Measurements from ENCODE around the gene LYPD5.
A peak's percentile ranks its signal among the peaks of the same experiment; 100 is the strongest.
"Not testable (repeated sequence)": the region's sequence is repeated elsewhere in the genome, so short reads cannot be mapped to it uniquely, and the experiment has no call there.

LYPD5 gene, protein sequence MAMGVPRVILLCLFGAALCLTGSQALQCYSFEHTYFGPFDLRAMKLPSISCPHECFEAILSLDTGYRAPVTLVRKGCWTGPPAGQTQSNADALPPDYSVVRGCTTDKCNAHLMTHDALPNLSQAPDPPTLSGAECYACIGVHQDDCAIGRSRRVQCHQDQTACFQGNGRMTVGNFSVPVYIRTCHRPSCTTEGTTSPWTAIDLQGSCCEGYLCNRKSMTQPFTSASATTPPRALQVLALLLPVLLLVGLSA

DNA sequence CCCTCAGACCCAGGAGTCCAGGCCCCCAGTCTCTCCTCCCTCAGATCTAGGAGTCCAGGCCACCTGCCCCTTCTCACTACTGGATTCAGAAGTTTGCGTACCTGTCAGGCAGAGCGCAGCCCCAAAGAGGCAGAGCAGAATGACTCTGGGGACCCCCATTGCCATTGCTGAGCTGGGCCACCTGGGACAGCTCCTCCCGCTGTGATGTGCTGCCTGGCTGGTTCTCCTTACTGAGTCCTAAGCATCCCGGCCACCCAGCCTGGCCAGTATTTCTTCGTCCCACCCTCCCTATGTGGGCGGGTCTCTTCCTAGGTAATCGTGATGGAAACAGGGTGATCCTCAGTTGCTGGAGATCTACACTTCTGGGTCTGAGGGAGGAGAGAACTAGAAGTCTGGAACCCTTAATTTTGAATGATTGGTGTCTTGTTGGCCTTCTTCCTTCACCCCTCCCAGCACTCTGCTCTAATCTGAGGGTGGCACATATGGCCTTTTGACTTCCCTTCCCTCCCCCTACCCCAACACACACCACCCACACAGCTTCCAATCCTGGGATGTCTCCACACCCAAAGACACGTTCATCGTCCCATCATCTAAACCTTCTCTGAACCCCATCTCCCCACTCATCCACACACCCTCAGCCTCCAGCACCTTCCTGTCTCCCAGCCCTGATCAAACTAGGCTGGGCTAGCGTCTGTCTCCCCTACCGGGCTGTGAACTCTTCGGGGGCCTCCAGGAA is at the start of gene LYPD5:
Gene LYPD5, minus strand, starts transcription at position 232 of the 736 bp plus-strand sequence. Its CDS starts 67 bp downstream, at position 165.
- no peak for DNase-seq (ENCODE audit: low spot score)

DNA sequence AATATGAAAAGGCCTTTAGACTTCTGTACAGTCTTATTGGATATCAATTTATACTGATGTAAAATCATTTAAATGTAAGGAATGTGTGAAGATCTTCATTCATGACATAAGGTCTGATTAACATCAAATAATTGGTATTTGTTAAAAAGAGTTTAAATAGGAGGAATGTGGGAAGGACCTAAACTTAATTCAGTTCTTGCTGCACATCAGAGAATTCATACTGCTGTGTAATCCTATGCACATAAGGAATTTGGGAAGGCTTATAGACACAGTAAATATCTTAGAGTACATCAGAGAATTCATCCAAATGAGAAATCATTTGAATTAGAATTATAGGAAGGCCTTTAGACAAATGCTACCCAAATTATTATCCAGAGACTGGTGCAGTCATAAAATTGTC is 46.6 kb upstream of the LYPD5 start:
- DNase-seq (ENCODE audit: low spot score), result no peak

DNA sequence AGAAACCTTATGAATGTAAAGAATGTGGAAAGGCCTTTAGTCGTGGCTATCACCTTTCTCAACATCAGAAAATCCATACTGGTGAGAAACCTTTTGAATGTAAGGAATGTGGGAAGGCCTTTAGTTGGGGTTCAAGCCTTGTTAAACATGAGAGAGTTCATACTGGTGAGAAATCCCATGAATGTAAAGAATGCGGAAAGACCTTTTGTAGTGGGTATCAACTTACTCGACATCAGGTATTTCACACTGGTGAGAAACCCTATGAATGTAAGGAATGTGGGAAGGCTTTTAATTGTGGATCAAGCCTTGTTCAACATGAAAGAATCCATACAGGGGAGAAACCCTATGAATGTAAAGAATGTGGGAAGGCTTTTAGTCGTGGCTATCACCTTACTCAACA is 45.6 kb upstream of the LYPD5 start:
- DNase-seq (ENCODE audit: low spot score), result no peak

DNA sequence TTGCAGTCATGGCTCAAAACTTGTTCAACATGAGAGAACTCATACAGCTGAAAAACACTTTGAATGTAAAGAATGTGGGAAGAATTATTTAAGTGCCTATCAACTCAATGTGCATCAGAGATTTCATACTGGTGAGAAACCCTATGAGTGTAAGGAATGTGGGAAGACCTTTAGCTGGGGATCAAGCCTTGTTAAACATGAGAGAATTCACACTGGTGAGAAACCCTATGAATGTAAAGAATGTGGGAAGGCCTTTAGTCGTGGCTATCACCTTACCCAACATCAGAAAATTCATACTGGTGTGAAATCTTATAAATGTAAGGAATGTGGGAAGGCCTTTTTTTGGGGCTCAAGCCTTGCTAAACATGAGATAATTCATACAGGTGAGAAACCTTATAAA is 45.0 kb upstream of the LYPD5 start:
- DNase-seq (ENCODE audit: low spot score), result no peak

DNA sequence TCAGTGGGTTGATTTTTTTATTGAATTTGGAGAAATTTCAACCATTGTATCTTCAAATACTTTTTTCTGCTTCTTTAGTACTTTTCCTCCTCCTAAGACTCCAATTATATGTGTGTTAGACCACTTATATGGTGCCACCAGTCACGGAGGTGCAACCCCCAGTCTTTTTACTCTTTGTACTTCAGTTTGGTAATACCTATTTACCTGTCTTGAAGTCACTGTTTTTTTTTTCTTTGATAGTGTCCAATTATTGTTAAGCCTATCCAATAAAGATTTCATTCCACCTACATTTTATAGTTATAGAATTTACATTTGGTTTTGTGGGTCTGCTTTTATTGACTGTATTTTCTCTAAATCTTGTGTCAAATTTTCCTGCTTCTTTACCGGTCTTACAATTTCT is 39.8 kb upstream of the LYPD5 start:
- peak; percentile 10 for DNase-seq (ENCODE audit: low spot score)

DNA sequence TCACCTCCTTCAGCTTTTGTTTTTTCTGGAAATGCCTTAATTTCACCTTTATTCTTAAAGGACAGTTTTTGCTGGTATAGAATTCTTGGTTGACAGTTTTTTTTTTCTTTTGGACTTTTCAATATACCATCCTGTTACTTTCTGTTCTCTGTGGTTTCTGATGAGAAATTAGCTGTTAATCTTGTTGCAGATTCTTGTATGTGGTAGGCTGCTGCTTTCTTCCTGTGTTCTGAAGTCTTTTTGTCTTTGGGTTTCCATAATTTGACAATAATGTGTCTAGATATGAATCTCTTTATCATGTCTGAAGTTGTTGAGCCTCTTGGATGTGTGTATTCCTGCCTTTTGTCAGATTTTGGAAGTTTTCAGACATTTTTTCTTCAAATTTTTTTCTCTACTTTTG is 36.9 kb upstream of the LYPD5 start:
- DNase-seq (ENCODE audit: low spot score), result no peak

DNA sequence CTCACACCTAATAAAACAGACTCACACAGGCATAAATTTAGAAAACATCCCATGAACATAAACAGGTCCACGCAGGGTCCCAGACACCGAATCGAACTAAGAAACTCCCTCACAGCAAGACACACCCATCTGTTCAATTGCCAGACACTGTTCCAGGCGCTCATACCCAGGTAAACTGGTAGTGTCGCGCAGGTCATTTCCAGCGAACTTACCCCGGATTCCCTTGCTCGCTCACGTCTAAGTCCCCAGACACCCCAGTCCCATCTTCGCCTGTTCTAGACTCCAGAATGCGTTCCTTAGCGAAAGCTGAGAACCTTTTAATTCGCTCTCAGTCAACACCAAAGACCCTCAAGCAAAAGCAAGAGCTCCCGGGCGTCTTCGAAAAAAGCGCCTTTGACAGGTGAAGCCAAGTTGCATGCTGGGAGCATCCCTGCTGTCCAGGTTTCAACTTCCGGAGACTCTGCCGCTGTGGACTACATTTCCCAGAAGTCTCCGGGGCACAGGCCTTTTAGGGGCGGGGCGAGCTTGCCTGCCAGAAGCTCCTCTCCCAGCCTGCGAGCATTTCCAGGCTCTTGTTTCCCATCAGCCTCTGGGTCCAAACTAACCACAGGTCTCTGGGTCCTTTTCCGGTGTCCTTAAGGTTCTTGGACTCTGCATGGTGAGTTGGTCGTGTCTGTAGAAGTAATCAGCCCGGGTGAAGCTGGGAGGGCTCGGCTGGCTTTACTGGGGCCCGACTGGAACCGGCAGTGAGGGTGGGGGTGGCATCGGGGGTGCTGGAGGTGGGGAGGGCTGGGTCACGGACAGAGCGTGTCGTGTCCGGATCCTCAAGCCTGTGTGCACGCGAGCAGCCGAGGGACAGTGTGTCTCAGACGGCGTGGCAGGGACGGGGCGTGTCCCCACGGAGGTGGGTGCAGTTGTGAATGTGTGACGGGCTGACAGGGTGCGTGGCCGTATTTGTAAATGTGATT is 24.8 kb upstream of the LYPD5 start, which contains the start of gene ZNF283:
Gene ZNF283, plus strand, starts transcription at position 535 of the 968 bp plus-strand sequence. CDS start 6,184 bp downstream, outside the sequence.
- DNase-seq (ENCODE audit: low spot score), result peak; percentile 94

DNA sequence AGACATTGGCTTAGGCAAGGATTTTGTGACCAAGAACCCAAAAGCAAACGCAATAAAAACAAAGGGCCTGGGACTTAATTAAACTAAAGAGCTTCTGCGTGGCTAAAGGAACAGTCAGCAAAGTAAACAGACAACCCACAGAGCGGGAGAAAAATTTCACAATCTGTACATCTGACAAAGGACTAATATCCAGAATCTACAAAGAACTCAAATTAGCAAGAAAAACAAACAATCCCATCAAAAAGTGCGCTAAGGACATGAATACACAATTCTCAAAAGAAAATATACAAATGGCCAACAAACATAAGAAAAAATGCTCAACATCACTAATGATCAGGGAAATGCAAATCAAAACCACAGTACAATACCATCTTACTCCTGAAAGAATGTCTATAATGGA is 22.3 kb upstream of the LYPD5 start:
- not testable (repeated sequence) for DNase-seq (ENCODE audit: low spot score)

DNA sequence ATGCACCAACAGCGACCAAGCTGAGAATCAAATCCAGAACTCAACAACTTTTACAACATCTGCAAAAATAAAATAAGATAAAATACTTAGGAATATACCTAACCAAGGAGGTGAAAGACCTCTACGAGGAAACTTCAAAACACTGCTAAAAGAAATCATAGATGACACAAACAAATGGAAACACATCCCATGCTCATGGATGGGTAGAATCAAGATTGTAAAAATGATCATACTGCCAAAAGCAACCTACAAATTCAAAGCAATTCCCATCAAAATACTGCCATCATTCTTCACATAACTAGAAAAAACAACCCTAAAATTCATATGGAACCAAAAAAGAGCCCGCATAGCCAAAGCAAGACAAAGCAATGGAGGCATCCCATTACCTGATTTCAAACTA is 21.6 kb upstream of the LYPD5 start:
- DNase-seq (ENCODE audit: low spot score), result not testable (repeated sequence)

DNA sequence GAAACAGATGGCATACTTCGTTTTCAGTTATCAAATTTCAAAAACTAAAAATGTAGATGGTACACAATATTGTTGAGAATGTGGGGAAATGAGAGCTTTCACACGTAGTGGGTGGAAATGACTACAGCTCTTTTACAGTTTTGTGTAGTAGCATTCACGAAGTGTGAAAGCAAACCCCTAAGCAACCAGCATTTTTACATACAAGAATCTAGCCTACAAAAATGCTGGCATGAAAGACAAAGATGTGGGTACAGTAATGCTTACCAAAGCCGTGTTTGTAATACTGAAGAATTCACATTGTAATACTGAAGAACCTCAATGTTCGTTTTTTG is 18.6 kb upstream of the LYPD5 start:
- no peak for DNase-seq (ENCODE audit: low spot score)

DNA sequence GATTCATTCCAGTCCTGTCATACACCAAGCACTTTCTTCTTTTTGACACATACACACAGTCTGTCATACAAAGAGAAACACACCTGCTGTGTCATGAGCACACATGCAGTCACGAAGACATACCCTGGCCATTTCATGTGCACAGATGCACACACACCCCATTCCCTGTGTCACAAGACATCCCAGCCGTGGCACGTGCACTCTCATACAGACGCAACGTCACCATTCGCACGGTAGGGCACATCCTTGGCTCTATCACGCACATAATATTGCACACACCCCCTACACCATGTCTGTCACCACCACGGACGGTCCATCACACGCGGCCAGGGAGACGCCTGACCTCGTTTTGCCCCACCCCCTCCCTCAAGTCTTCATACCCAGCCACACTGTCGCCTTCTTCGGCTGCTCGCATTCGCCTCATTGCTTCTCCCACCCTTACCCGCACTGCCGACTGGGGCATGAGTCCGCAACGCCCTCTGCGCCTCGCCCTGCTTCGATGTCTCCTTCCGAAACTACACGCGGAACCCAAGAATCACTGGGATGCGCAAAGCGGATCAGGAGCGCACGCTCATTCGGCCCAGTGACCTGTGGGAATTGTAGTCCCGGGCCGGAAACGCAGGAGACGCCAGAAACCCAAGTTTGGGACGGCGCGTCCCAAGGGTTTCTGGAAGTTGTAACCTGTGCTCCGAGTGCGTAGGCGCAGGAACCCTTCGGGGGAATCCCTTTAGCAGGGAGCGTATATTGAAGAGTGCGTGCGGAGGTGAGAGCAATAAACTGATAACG is 18.0 kb upstream of the LYPD5 start:
- DNase-seq (ENCODE audit: low spot score), result no peak

DNA sequence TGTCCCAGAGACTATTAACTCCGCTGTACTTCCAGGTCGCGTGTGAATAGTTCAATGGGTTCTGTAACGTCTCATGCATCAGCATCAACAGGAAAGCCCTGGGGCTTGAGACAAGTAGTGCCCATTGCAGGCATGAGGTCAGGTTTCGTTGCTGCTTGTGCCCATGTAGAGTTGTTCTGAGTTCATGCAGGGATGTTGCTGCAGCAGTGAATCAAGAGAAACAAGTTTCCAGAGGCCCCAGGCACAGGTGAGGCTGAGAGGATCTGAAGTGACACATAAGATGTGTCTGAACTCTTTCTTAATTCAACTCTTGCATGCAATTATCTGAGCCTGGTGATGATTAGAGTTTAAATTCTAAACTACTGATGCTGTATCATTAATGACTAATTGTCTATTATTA is 16.3 kb upstream of the LYPD5 start:
- no peak for DNase-seq (ENCODE audit: low spot score)

DNA sequence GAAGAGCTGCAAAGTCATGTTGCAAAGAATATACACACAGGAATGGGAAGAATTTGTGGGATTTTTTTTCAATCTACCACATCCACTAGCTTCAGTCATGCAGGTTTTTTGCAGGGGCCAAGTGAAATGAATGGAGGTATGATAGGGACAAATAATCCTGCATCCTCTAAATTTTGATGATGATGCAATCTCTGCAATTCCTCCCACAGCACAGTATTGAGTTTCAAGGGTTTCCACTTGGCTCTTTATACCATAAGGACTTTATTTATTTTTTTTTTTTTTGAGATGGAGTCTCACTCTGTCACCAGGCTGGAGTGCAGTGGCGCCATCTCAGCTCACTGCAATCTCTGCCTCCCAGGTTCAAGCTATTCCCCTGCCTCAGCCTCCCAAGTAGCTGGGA is 15.2 kb upstream of the LYPD5 start:
- DNase-seq (ENCODE audit: low spot score), result not testable (repeated sequence)

DNA sequence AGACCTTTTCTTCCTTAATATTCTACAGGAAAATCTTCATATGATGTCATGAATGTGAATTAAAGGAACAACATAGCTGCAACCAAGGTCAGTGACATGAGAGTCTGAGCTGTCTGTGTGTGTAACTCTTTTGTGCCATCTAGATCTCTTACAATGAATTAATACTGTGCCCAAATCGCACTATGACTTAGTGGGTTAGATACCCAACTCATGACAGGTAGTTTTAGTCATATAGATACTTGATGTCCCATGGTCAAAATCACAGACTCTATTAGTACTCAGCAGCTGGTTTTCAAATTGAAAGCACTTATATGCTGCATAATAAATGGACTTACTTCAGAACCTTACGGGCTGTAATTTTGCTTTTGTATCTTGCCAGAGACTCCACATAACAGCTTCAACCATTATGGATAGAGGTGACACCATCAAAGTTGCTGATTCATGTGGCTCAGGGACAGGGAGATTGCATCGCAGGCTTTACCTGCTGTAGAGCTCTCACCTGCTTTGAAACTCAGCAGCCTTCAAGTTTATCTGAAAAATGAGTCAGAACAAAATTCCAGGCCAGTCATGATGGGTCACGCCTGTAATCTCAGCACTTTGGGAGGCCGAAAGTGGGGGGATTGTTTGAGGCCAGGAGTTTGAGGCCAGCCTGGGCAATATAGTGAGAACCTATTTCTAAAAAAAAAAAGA is 12.6 kb upstream of the LYPD5 start:
- DNase-seq (ENCODE audit: low spot score), result no peak

DNA sequence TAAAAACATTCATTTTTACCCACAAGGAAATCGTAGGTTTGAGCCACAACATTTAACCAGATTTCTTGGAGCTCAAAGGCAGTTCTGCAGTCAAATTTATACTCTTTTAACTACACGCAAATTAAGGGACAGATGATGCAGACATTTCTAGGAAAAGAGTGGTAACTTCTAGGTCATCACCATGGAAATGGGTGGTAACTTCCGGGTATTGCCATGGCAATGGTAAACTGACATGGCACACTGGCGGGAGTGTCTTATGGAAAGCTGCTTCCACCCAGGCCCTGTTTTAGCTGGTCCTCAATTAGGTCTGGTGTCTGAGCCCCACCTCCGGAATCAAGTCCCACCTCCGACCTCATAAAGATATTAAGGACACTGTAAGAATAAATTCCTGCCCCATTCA is 10.4 kb upstream of the LYPD5 start:
- DNase-seq (ENCODE audit: low spot score), result no peak

DNA sequence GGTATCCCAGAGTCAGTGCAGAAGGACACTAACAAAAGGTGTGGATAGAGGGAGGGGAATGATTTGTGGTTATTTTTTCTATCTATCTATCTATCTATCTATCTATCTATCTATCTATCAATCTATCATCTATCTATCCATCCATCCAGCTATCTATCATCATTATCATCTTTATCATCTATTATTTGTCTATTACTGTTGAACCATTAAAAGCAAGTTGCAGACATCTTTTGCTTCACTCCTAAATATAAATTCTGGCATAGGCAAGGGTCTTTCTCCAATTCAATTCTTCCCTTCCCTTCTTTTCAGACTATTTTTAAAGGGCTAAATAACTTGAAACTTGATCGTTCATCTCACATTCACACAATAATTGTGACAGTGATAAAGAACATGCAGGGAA is 10.0 kb upstream of the LYPD5 start:
- no peak for DNase-seq (ENCODE audit: low spot score)

DNA sequence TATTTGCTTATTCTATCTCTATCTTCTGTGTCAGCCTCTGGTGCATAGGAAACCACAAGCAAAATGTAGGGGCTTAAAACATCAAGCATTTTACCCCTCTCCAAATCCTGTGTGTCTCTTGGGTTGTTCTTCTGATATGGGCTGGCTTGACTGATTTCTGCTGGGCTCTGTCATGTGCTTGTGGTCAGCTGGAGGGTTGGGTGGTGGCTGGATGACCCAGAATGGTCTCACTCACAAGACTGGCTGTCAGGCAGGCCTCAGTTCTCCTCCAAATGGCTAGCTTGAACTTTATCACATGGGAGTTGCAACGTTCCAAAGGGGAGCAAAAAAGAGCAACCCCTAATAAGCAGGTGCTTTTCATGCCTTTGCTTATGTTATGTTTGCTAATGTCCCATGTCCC is 9.6 kb upstream of the LYPD5 start:
- DNase-seq (ENCODE audit: low spot score), result no peak

DNA sequence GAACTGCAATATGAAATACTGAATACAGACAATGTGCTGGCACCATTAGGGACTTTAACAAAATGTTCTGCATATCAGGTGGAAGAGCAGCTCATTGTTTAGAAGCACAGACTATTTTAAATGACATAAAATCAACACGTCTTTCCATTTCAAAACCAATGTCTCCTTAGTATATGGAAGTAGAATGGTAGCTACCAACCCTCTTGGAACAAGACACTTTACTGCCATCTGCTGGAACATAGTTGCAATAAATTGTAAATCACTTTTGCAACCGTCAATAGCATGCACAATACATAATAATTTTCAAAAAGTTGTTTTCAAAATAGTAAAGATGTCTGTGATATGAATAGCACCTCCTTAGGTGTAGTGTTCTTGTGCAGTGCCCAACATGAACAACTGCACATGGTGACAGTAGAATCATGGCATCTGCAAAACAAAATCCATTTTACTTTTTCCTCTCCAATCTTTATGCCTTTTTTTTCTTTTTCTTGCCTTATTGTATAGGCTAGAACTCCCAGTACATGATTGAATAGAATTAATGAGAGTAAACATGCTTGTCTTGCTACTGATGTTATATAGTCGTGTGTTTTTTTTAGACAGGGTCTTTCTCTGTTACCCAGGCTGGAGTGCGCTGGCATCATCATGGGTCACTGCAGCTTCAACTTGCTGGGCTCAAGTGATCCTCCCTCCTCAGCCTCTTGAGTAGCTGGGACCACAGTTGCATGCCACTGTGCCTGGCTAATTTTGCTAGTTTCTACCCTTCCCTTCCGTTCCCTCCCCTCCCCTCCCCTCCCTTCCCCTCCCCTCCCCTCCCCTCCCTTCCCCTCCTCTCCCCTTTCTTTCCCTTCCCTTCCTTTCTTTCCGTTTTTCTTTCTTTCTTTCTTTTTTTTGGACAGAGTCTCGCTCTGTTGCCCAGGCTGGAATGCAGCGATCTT is 7.8 kb upstream of the LYPD5 start:
- peak; percentile 82 for DNase-seq (ENCODE audit: low spot score)

DNA sequence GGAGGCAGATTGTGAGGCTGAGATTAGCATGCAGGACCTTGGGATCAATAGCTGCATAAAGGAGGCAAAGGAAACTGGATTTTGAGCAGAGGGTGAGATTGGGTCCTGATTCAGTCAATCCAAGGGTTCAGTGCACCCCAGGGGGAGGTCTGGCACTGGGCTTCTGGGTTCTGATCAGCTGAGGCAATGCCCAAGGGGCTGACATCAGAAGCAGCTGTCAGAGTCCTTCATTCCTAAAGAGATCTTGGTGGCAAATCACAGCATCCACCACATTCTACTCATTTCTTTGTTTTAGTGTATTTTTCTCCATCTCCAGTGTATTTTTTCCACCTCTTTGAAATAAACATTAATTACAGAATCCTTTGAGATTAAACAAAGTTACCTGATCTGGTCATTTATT is 5.4 kb upstream of the LYPD5 start:
- no peak for DNase-seq (ENCODE audit: low spot score)

DNA sequence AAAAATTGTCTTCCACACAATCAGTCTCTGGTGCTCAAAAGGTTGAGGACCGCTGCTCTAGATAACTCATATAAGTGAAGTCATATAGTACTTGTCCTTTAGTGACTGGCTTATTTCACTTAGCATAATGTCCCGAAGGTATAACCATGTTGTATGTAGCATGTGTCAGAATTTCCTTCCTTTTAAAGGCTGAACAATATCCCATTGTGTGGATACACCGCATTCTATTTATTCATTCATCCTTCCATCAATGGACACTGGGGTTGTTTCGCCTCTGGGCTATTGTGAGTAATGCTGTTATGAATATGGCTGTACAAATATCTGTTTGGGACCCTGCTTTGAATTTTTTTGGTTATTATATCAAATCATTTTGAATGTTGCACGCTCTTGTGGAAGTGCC is 4.6 kb upstream of the LYPD5 start:
- DNase-seq (ENCODE audit: low spot score), result no peak
